NCI-H446 (cell line): ENCODE measurements around the gene TAGAP.
"Not testable (repeated sequence)": the region's sequence is repeated elsewhere in the genome, so short reads cannot be mapped to it uniquely, and the experiment has no call there.

ENCODE experiments used
- DNase-seq, 2 experiments: peaks; one replicate each; lab custom pipeline; 2025; lab: John Stamatoyannopoulos, UW

TAGAP gene

DNA sequence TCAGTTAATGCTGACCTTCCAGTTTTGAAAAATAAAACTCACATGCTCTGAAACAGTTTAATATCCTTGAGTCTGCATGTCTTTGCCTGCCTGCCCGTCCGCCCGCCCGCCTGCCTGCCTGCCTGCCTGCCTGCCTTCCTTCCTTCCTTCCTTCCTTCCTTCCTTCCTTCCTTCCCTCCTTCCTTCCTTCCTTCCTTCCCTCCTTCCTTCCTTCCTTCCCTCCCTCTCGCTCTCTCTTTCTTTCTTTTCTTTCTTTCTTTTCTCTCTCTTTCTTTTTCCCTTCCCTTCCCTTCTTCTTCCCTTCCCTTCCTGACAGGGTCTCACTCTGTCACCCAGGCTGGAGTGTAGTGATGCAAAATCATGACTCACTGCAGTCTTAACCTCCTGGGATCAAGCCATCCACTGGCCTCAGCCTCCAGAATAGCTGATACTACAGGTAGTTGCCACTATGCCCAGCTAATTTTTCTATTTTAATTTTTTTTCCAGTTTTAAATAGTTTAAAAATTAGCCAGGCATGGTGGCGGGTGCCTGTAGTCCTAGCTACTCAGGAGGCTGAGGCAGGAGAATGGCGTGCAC is 34.7 kb downstream of the TAGAP start:
- DNase-seq = not testable (repeated sequence)

DNA sequence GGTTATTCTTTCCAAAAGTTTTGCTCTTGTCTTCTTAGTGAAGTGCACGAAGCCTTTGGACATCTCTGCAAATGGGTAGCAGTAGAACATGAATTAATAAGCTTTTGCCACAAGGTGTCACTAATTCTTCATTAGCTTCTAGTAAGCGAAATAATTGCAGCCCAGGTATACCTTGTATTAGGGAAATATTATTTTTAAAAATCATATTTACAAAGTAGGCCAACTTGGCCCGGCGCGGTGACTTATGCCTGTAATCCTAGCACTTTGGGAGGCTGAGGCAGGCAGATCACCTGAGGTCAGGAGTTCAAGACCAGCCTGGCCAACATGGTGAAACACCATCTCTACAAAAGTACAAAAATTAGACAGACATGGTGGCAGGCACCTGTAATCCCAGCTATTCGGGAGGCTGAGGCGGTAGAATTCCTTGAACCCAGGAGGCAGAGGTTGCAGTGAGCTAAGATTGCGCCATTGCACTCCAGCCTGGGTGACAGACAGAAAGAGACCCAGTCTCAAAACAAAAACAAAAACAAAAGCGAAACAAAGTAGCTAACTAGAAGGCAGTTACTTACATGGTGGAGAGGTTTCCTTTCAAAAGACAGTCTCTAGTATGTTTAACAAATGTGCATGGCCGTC is 36.0 kb downstream of the TAGAP start:
- peak in 1 of 2 experiments; percentile 17 for DNase-seq

DNA sequence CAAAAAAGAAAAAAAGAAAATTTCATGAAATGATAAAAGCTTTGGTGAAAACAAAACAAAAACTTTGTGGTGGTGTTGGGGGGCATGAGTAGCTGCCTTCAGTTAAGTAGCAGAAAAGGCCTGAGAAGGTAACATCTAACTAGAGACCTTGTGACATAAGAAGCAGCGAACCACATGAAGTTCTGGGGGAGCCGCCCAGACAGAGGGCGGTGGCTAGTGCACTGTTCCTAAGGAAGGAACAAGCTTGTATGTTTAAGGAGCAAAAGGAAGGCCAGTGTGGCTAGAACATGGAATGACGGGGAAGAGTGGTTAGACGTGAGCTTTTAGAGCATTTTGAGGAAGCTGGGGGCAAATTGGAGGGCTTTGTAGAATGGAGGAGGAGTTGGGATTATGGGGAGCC is 37.3 kb downstream of the TAGAP start:
- DNase-seq = no peak

DNA sequence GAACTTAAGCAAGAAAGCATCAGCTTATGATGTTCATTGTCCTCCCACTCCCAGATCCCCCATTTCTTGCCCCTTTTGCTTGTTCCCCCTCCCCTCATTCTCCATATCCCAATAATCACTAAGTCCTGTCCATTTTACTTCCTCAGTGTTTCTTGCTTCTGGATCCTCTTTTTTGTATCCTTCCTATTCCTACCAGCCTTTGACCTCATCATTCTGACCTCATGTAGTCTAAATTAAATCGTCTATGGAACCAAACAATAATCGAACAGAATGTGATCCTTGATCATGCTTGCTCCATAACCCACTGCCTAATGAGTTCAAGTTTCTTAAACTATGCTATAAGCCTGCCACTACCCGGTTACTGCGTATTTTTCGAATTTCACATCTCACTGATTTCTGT is 39.4 kb downstream of the TAGAP start:
- no peak for DNase-seq

DNA sequence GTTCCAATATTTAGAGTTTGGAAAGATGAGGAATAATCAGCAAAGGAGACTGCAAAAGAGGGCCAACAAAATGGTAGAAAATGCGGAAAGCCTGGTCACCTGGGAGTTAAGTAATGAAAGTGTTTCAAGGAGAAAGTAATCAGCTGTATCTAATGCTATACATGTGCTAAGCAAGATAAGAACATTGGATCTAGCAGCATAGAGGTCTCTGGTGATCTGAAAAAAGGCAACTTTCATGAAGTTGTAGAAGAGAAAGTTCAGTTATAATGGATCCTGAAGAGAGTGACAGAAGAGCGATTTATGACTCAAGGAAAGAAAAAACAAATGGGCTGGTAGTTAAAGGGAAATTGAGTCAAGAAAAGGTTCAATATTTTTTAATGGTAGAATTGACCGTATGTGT is 40.2 kb downstream of the TAGAP start:
- DNase-seq = no peak

DNA sequence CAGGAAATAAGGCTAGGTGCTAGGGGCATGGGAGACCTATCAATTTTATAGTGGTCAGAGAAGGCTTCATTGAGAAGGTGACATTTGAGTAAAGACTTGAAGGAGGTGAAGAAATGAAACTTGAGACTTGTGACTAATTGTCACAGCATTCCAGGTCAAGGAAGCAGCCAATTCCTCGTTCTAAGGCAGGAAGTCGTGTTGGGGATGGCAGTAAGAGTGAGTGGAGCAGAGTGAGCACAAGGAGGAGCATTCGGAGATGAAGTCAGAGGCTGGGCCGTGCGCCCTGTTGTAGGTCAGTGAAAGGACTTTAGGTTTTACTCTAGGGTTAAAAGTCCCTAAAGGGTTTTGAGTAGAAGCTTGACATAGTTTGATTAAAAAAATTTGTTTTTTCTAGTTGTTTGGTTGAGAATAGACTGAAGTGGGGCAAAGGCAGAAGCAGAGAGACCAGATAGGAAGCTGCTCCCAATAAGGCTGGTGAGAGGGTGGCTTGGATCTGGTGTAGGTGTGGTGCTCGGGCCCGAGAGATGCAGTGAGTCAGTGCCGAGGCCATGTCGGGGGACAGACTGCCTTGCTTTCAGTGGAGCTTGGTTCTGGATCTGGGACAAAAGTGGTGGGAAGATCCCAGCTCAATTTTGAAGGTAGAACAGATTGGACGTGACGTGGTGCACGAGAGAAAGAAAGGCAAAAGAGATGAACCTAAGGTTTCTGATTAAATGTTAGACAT is 42.2 kb downstream of the TAGAP start:
- DNase-seq = no peak

DNA sequence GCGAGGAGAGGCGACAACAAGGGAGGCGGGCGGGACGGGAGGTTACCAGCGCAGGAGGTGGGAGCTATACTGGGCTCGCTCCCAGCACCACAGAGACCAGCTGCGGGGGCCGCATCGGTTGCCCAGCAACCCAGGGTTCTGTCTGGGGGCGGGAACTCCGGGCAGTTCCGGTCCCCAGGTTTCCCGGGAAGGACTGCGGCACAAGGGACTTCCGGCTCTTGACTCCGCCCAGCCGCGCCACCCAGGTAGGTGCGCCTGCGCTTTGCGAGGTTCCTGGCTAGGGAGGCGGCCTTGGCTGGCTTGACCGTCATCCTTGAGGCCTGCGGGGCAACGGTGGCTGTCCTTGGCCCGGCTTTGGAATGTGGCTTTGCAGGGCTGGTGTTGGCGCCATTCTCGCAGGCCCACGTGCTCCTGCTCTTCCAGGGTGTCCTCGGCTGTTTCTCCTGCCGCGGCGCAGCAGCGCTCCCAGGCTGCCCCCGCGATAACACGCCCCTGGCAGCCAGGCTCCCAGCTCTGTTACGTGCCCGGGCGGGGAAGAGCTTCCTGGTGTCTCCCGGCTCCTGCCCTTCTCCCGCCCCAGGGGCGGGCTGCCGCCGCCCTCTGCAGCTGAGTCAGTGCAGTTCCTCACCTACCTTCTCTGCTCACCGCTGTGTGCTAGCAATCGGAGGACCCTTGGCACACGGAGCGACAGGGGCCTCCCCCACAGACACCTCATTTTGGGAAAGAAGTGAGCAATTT is 45.0 kb downstream of the TAGAP start, which contains the start of gene RSPH3:
Gene RSPH3, minus strand, starts transcription at position 537 of the 738 bp plus-strand sequence. CDS start 652 bp downstream, outside the sequence.
- peak; percentile 78 to 94 for DNase-seq

DNA sequence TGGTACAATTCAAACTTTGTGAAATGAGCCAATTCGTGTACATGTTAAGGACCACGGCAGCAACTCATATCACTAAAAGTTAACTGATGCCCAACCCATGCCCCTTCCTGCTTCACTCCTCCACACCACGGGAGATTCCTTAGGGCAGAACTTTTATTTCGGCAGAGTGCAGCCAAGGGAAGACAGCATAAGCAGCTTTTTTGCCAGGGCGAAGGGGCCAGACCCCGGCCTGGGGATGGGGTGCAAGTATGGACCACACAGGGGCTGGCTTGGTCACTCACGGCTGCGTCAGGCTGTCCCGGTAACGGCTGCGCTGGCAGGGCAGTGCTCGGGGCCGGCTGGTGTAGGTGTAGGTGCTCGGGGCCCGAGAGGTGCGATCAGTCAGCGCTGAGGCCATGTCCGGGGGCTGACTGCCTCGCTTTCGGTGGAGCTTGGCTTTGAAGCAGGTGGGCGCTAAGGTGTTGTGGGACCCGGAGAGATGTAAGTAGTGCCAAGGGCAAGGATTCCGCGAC is 45.6 kb downstream of the TAGAP start:
- DNase-seq = no peak

DNA sequence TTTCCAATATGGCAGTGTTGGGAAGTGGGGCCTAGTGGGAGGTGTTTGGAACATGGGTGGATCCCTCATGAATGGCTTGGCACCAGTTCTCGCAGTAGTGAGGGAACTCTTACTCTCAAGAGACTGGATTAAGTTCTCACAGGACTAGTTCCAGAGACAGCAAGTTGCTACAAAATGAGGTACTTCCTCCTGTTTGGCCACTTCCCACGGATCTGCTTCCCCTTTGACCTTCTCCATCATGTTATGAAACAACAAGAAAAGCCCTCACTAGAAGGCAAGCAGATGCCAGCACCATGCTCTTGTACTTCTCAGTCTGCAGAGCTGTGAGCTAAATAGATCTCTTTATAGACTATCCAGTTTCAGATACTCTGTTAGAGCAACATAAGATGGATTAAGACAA is 47.9 kb downstream of the TAGAP start:
- DNase-seq = no peak

DNA sequence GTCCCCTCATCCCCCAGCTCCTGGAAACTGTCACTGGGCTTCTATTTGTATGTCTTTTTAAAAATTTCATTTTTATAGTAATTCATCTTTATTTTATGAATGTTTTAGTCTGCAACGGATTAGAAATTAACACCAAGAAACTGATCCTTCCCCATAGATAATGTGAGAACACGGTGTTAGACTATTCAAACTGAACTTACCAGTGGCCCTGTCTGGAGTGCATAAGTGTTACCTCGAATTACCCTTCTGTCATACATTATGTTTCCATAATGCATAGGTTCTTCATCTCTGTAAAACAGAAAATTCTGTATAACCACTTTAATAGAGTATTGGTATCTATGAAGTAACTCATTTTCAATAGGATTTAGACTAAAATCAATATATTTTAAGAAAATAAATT is 51.2 kb downstream of the TAGAP start:
- no peak for DNase-seq

DNA sequence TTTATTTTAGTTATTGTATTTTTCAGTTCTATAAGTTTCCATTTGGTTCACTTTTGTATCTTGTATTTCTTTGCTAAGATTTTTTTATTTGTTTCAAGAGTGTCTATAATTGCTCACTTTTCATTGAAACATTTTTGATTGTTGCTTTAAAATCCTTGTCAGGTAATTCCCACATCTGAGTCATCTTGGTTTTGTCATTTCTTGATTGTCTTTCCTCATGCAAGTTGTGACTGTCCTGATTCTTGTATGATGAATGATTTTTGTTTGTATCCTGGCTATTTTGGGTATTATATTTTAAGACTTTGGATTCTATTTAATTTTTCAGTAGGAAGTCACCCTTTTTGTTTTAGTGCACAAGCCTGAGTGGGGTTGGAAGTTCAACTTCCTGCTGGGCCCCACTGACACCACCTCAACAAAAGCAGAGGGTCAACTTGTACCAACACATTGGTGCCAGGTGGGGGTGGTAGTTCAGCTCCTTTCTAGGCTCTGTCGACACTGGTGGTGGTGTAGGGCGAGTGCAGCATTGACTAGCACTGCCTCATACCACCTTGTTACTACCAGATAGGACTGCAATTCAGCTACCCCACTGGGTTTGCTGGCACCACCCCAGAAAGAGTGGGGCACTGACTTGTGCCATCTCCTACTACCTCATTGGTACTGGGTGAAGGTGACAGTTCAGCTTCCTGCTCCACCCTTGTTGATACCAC is 53.6 kb downstream of the TAGAP start:
- no peak for DNase-seq

DNA sequence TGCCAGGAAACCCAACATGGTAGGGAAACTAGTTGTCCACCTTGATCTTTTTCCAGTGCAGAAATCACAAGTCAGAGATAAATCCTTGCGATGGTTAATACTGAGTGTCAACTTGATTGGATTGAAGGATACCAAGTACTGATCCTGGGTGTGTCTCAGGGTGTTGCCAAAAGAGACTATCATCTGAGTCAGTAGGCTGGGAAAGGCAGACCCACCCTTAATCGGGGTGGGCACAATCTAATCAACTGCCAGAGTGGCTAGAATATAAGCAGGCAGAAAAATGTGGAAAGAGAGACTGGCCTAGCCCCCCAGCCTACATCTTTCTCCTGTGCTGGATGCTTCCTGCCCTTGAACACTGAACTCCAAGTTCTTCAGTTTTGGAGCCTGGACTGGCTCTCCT is 55.1 kb downstream of the TAGAP start:
- not testable (repeated sequence) for DNase-seq

DNA sequence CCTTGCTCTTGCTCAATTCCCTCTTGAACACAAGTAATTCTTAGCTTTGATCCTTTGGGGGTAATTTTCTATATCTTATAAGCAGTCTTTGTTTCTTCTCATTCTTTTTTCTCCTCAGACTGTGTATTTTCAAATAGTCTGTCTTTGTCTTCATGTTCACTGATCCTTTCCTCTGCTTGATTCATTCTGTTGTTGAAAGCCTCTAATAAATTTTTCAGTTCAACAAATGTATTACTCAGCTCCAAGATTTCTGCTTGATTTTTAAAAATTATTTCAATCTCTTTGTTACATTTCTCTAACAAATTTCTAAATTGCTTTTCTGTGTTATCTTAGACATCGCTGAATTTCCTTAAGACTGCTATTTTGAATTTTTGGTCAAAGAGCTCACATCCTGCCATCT is 56.3 kb downstream of the TAGAP start:
- no peak for DNase-seq

DNA sequence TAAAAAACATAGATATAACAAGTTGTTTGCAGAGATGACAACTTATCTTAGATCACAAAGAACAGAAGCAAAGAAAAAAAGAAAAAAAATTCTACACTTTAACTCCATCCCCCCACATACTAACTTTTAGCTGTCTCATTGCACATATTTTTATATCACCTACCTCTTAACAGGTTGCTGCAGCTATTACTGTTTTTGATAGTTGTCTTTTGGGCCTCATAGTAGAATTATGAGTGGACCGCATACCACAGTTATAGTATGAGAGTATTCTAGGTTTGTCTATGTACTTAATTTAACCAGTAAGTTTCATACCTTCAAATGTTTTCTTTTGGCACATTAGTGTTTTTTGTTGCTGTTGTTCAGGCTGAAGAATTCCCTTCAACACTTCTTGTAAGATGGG is 57.1 kb downstream of the TAGAP start:
- no peak for DNase-seq
